K562 (cell line): ENCODE measurements around the gene SIGLEC11. TPM values are rescaled to one million over a fixed set of nuclear protein-coding genes. Genes with fewer than 3 reads are reported as not detected.

Experiments used
- ATAC-seq: fragments of 200-7000 bp; cut with Tn5 transposase; 3 replicates; pipeline ENCODE4 v1.9.1; 2020; ENCODE audit warnings: moderate library complexity
- BruUV-seq: library from RNA; stranded (reverse); fragments of 400-500 nt; replicated peaks from 2 replicates; lab custom pipeline; 2021; lab: Mats Ljungman, UMichigan
- CTCF ChIA-PET: fragments of 300-600 bp; formaldehyde crosslinking; extraction: SDS; loops from one replicate; lab custom pipeline; 2021; ENCODE audit warnings: low intra/inter-chr PET ratio; lab: Yijun Ruan, JAX
- POLR2A ChIA-PET: fragments of 300-600, 350-650 bp; sonication (Branson Sonifier 250); formaldehyde crosslinking; extraction: SDS; loops from one replicate; lab custom pipeline; 2021; ENCODE audit warnings: antibody characterized with exemption, inconsistent platforms; lab: Yijun Ruan, JAX
- DNase-seq, 4 experiments: peaks; one replicate each; pipeline versions ENCODE4 v3.0.0 to v3.0.0-alpha.2; 2011 to 2018; ENCODE audit warnings: low spot score in 3 of 4, mixed read lengths in 3 of 4; ENCODE audit errors: extremely low read depth in 1 of 4
- FAIRE-seq: peaks from 2 replicates; lab custom pipeline; 2011; peaks lifted over from hg19 to GRCh38; lab: Jason Lieb, UNC
- H2AFZ ChIP-seq: 2 replicates; pipeline ENCODE4 v1.6.0; 2011; ENCODE audit warnings: low read depth, low read length, control low read depth, inconsistent platforms
- H3K27ac ChIP-seq: fragments of 200-600 bp; 3 replicates; pipeline ENCODE4 v1.8.0; 2011; ENCODE audit warnings: low read depth, mild to moderate bottlenecking, control low read depth, inconsistent platforms, low read length, moderate library complexity, mixed read lengths; ENCODE audit errors: extremely low read depth
- H3K27me3 ChIP-seq, 2 experiments: fragments of 300-600 bp in 1 of 2; 2 replicates in 1 of 2; 3 replicates in 1 of 2; pipeline versions ENCODE4 v1.6.0 to v1.8.0; 2011; ENCODE audit warnings: inconsistent platforms in 2 of 2, low read length in 2 of 2, mild to moderate bottlenecking in 1 of 2, mixed read lengths in 1 of 2, moderate library complexity in 1 of 2; ENCODE audit not compliant: control insufficient read depth in 2 of 2, insufficient read depth in 2 of 2
- H3K36me3 ChIP-seq: fragments of 300-600 bp; 3 replicates; pipeline ENCODE4 v1.8.0; 2011; ENCODE audit warnings: mild to moderate bottlenecking, low read length, inconsistent platforms; ENCODE audit not compliant: control insufficient read depth, insufficient read depth
- H3K4me1 ChIP-seq, 2 experiments: fragments of 200-600 bp in 1 of 2; replicated peaks in 1 of 2; 2 replicates in 1 of 2; 3 replicates in 1 of 2; pipeline versions ENCODE4 v1.5.1 to v1.8.0; 2011; ENCODE audit warnings: inconsistent platforms in 2 of 2, low read length in 2 of 2, mild to moderate bottlenecking in 1 of 2, mixed read lengths in 1 of 2, moderate library complexity in 1 of 2; ENCODE audit not compliant: control insufficient read depth in 2 of 2, insufficient read depth in 2 of 2
- H3K4me2 ChIP-seq: 2 replicates; pipeline ENCODE4 v1.6.1; 2011; ENCODE audit warnings: low read length, control low read depth, inconsistent platforms, mixed read lengths; ENCODE audit not compliant: insufficient read depth
- H3K4me3 ChIP-seq: fragments of 200-600 bp; sonication (generic), shearing (Covaris generic); 2 replicates; pipeline ENCODE4 v1.5.1; 2016; ENCODE audit warnings: control low read depth, inconsistent platforms
- H3K79me2 ChIP-seq: fragments of 200-600 bp; 3 replicates; pipeline ENCODE4 v1.8.0; 2011; ENCODE audit warnings: low read length, inconsistent platforms; ENCODE audit not compliant: control insufficient read depth, insufficient read depth
- H3K9ac ChIP-seq, 2 experiments: 2 replicates each; pipeline versions ENCODE4 v1.6.0 to v1.6.1; 2011; ENCODE audit warnings: low read depth in 2 of 2, low read length in 2 of 2, control low read depth in 1 of 2, inconsistent platforms in 1 of 2, mild to moderate bottlenecking in 1 of 2, mixed read lengths in 1 of 2; ENCODE audit not compliant: insufficient read depth in 1 of 2
- H3K9me1 ChIP-seq: one replicate; pipeline ENCODE4 v1.6.0; 2011; ENCODE audit warnings: inconsistent platforms, mild to moderate bottlenecking, low read length, moderate library complexity; ENCODE audit not compliant: control insufficient read depth, insufficient read depth
- H3K9me3 ChIP-seq: replicated peaks from 2 replicates; pipeline ENCODE4 v1.5.1; 2011; ENCODE audit warnings: low read depth, low read length, inconsistent platforms; ENCODE audit not compliant: control insufficient read depth, insufficient read depth
- H4K20me1 ChIP-seq: replicated peaks from 2 replicates; pipeline ENCODE4 v1.6.1; 2011; ENCODE audit warnings: low read length, inconsistent platforms, mixed read lengths; ENCODE audit not compliant: control insufficient read depth, insufficient read depth
- MYBL2 ChIP-seq, 2 experiments: fragments of 450-650 bp in 1 of 2; sonication (generic) in 1 of 2; formaldehyde crosslinking in 1 of 2; IDR thresholded peaks; 2 replicates each; pipeline versions ENCODE4 v1.6.1 to v1.8.1; 2017 to 2022; ENCODE audit warnings: borderline replicate concordance in 1 of 2, inconsistent platforms in 1 of 2, low read depth in 1 of 2, mild to moderate bottlenecking in 1 of 2, missing genetic modification reagents in 1 of 2, moderate library complexity in 1 of 2
- WGBS: fragments of 100-300 bp; shearing (Covaris generic); methylation state at CpG from one replicate; pipeline ENCODE4 v1.1.6; 2016; ENCODE audit warnings: low coverage, mixed read lengths; ENCODE audit not compliant: insufficient coverage; ENCODE audit errors: missing lambda C conversion rate; 5-methylcytosine and 5-hydroxymethylcytosine counted together
- in situ Hi-C: fragments of 300-500 bp; cut with MboI; formaldehyde crosslinking; loops from 4 replicates; pipeline ENCODE4 v1.15.0; 2018; ENCODE audit warnings: inconsistent platforms, mixed read lengths
- intact Hi-C: fragments of 100-400 bp; cut with micrococcal nuclease; formaldehyde crosslinking; loops from 2 replicates; pipeline ENCODE4 v1.14.2; 2022
- polyA plus RNA-seq, 8 experiments: library from polyadenylated mRNA; depleted of rRNA in 4 of 8; stranded (reverse) in 5 of 8; unstranded in 3 of 8; fragments of >200 nt; fragmentation: Nextera tagmentation in 2 of 8; fragmentation: Illumina TruSeq in 1 of 8; extraction: Ambion mirVana in 2 of 8; extraction: Trizol in 1 of 8; gene quantifications; 2 replicates each; pipeline versions ENCODE4 v1.2.1 to v1.2.3, GENCODE V29; 2011 to 2014; ENCODE audit warnings: inconsistent platforms in 1 of 8, missing spikeins in 1 of 8
- total RNA-seq, 7 experiments: library from RNA; depleted of rRNA in 6 of 7; stranded (reverse); fragments of >200 nt in 6 of 7; fragmentation: Illumina TruSeq in 2 of 7; extraction: Trizol in 2 of 7; gene quantifications; 2 replicates each; pipeline versions ENCODE4 v1.2.1 to v1.2.3, GENCODE V29; 2011 to 2021; ENCODE audit warnings: low replicate concordance in 1 of 7
- TF ChIP-seq, protein P1 (sequence below): fragments of 450-650 bp; formaldehyde crosslinking; conservative IDR thresholded peaks from 2 replicates; pipeline ENCODE4 v1.4.0; 2022; ENCODE audit warnings: mild to moderate bottlenecking, missing genetic modification characterization

Gene SIGLEC11
- total and polyA plus RNA-seq, 9 of the 15 experiments (the other 6 are each of a cell fraction or from before 2014, with no cell fraction given) = not detected

DNA sequence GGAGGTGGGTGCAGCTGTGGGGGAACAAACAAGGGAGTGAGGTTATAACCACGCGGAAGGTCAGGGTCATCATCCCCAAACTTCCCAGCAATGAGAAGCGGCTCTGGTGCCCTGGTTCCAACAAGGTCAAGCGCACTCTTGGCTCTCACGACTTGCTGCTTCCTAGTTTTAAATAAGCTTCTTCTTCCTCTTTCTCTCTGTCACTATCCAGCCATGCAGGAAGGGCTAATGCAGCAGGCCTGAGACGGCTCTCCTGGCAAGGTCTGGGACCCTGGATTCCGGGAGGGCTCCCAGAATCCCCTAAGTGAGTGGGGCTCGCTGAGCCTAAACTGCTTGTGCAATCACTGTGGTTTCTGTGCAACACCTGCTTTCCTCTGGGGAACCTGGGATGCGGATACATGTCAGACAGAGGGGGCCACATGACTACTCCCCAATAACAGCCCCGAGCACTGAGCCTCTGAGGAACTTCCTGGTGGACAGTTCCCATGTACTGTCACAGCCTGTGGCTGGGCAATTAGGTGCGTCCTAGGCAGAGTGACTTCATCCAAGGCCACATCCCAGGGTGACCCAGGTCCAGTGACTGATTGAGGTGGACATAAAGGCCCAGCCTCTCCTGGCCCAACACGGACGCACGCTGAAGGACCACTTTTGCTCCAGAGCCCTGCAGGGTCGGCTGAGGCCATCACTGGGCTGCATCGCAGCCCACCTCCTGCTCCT lies 40.0 kb upstream of the SIGLEC11 start:
- peaks cover 75% of the 10 kb centered on the region; the same call in 2 of the 3 replicates for H3K36me3 ChIP-seq
- no TSS peak for BruUV-seq
- CTCF ChIA-PET = no interaction called here

More for the DNA sequence above, 40.0 kb upstream of the SIGLEC11 start:
- no peak overlapping the region for H3K4me2 ChIP-seq
- POLR2A ChIA-PET = interaction anchor here (0.7 to 1.2 kb wide), 2 partner anchors 10 to 438 kb away, joined by 3 read pairs; no protein-coding TSS in a partner anchor
- no peaks in the 10 kb centered on the region; the same call in 2 of the 3 replicates for H3K79me2 ChIP-seq
- FAIRE-seq (no peak), DNase-seq (no peak), ATAC-seq (no peak)
- in situ Hi-C loops (no loop called here), intact Hi-C loops (no loop called here)
- peaks cover 9% of the 10 kb centered on the region for H3K9me1 ChIP-seq
- H4K20me1 ChIP-seq = no peaks in the 10 kb centered on the region
- no peak overlapping the region for H3K4me3 ChIP-seq
- H3K27ac ChIP-seq = no peak overlapping the region
- no peak overlapping the region for H2AFZ ChIP-seq
- H3K4me1 ChIP-seq = peaks cover 8 to 17% of the 10 kb centered on the region in 2 experiments
- WGBS = 88% methylated on average over 16 of the region's 16 CpGs
- H3K9me3 ChIP-seq = no peaks in the 10 kb centered on the region
- H3K9ac ChIP-seq = peak overlapping the region in 1 of 2 experiments; percentile 50; a peak in 1 of 4 replicates
- TF ChIP-seq MYBL2 (IDR thresholded peaks at IDR 0.05; ENCODE audit: low read depth) (no peak), MYBL2 (CRISPR knock-in tag; IDR thresholded peaks at IDR 0.05; ENCODE audit: borderline replicate concordance) (no peak)
- TF ChIP-seq, protein P1, sequence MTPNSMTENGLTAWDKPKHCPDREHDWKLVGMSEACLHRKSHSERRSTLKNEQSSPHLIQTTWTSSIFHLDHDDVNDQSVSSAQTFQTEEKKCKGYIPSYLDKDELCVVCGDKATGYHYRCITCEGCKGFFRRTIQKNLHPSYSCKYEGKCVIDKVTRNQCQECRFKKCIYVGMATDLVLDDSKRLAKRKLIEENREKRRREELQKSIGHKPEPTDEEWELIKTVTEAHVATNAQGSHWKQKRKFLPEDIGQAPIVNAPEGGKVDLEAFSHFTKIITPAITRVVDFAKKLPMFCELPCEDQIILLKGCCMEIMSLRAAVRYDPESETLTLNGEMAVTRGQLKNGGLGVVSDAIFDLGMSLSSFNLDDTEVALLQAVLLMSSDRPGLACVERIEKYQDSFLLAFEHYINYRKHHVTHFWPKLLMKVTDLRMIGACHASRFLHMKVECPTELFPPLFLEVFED = no peak
- no peaks in the 10 kb centered on the region for H3K27me3 ChIP-seq
